Common myeloid progenitor, CD34-positive (primary cell): Measurements from ENCODE around the gene RCSD1.

Source experiments
- CTCF ChIA-PET: fragments of 350-600 bp; sonication (Branson Sonifier 250); formaldehyde crosslinking; loops from one replicate; lab custom pipeline; 2021; ENCODE audit warnings: antibody characterized with exemption; lab: Charles Lee
- POLR2A ChIA-PET: fragments of 350-600 bp; sonication (Branson Sonifier 250); formaldehyde crosslinking; loops from one replicate; lab custom pipeline; 2021; ENCODE audit warnings: antibody characterized with exemption; lab: Charles Lee
- DNase-seq, 3 donors: peaks; one replicate each; pipeline versions ENCODE4 v3.0.0 to v3.0.0-alpha.2; 2013
- H3K27ac ChIP-seq, 2 experiments: 1 replicate in 1 of 2; 2 replicates in 1 of 2; pipeline ENCODE4 v1.7.0; 2013; ENCODE audit warnings: inconsistent platforms in 2 of 2, low read length in 2 of 2, mild to moderate bottlenecking in 2 of 2, low read depth in 1 of 2, moderate library complexity in 1 of 2; ENCODE audit not compliant: severe bottlenecking in 2 of 2, insufficient read depth in 1 of 2, poor library complexity in 1 of 2
- H3K27me3 ChIP-seq, 5 experiments: replicated peaks in 2 of 5; 1 replicate in 3 of 5; 2 replicates in 2 of 5; pipeline versions ENCODE4 v1.6.1 to v1.7.0; 2013; ENCODE audit warnings: low read length in 4 of 5, mild to moderate bottlenecking in 2 of 5, moderate library complexity in 2 of 5, inconsistent platforms in 1 of 5; ENCODE audit not compliant: insufficient read depth in 5 of 5, control insufficient read depth in 4 of 5
- H3K36me3 ChIP-seq, 4 experiments: 1 replicate in 2 of 4; 2 replicates in 2 of 4; pipeline versions ENCODE4 v1.6.1 to v1.7.0; 2013; ENCODE audit warnings: low read length in 3 of 4, control low read depth in 1 of 4, mild to moderate bottlenecking in 1 of 4; ENCODE audit not compliant: control insufficient read depth in 4 of 4, insufficient read depth in 4 of 4
- H3K4me1 ChIP-seq, 4 experiments: 1 replicate in 3 of 4; 2 replicates in 1 of 4; pipeline versions ENCODE4 v1.6.1 to v1.7.1; 2013; ENCODE audit warnings: low read length in 3 of 4, mild to moderate bottlenecking in 3 of 4, control low read depth in 1 of 4, inconsistent platforms in 1 of 4, moderate library complexity in 1 of 4; ENCODE audit not compliant: control insufficient read depth in 4 of 4, insufficient read depth in 4 of 4; ENCODE audit errors: control extremely low read depth in 1 of 4
- H3K4me3 ChIP-seq, 7 experiments: 1 replicate in 4 of 7; 2 replicates in 3 of 7; pipeline versions ENCODE4 v1.5.1 to v1.7.0; 2013; ENCODE audit warnings: mild to moderate bottlenecking in 7 of 7, low read length in 6 of 7, moderate library complexity in 6 of 7, inconsistent platforms in 2 of 7, low read depth in 2 of 7, control low read depth in 1 of 7; ENCODE audit not compliant: insufficient read depth in 4 of 7, control insufficient read depth in 1 of 7; ENCODE audit errors: extremely low read depth in 1 of 7
- H3K9me3 ChIP-seq, 5 experiments: 1 replicate in 4 of 5; 2 replicates in 1 of 5; pipeline versions ENCODE4 v1.6.1 to v1.7.1; 2013; ENCODE audit warnings: low read length in 4 of 5, mild to moderate bottlenecking in 2 of 5, inconsistent platforms in 1 of 5, low read depth in 1 of 5, moderate library complexity in 1 of 5; ENCODE audit not compliant: control insufficient read depth in 4 of 5, insufficient read depth in 2 of 5; ENCODE audit errors: control extremely low read depth in 1 of 5
- WGBS: methylation state at CpG from one replicate; pipeline ENCODE4 v1.1.5; 2013; ENCODE audit not compliant: insufficient coverage; 5-methylcytosine and 5-hydroxymethylcytosine counted together

The RCSD1 gene

DNA sequence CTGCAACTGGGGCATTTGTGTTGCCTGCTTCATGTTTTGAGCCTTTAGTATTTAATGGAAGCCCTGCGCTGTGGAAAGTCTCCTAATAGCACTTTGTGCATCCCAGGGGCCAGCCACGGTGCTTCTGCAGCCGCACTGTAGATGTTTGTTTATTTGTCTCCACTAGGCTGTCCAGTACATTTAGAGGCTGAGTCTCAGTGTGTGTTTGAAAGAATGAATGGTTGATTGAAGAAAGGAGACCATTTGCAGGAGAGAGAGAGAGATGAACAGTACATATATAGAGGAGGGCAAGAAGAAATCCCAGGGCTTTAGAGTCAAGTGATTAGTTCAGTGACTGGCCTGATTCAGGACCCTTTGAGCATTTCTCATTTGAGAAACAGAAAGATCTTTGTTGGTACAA, 125.6 kb downstream of the RCSD1 start:
- no peak for DNase-seq
- Histone ChIP-seq H3K27ac (no peak overlapping the region), H3K36me3 (peaks cover 0 to 2% (median 0%) of the 10 kb centered on the region in 4 experiments), H3K4me3 (no peak overlapping the region), H3K27me3 (no peaks in the 10 kb centered on the region), H3K4me1 (peaks cover 2 to 24% (median 18%) of the 10 kb centered on the region in 4 experiments), H3K9me3 (no peaks in the 10 kb centered on the region)
- 100% methylated on average over 2 of the region's 3 CpGs for WGBS
- ChIA-PET CTCF (interaction anchor here (1.2 to 1.6 kb wide), 2 partner anchors 13 to 16 kb away, joined by 4 read pairs; no protein-coding TSS in a partner anchor), POLR2A (no interaction called here)
